ENCODE measurements around the gene CCKAR. TPM values are rescaled to one million over a fixed set of nuclear protein-coding genes. Genes with fewer than 3 reads are reported as not detected.
"Not testable (repeated sequence)": the region's sequence is repeated elsewhere in the genome, so short reads cannot be mapped to it uniquely, and the experiment has no call there.

CCKAR gene
- total and polyA plus RNA-seq, 2 donors (not counting 3 experiments of a cell fraction or from before 2014, with no cell fraction given) = not detected

GRCh38 chr4:26503427-26503826 lies 13.1 kb upstream of the CCKAR start:
- POLR2A ChIA-PET = no interaction called here
- DNase-seq (ENCODE audit: low read depth, low spot score) = no peak
- no peak for TF ChIP-seq JUN (IDR thresholded peaks at IDR 0.05; ENCODE audit: borderline replicate concordance, insufficient read depth, insufficient read length, low read depth)
- no peak for TF ChIP-seq GATA2 (IDR thresholded peaks at IDR 0.05; ENCODE audit: insufficient read depth, insufficient read length, low read depth, low read length)
- no peak for TF ChIP-seq POLR2AphosphoS5 (IDR thresholded peaks at IDR 0.05; ENCODE audit: insufficient read depth, low read depth, low read length)
- no peak for TF ChIP-seq MYC (IDR thresholded peaks at IDR 0.05; ENCODE audit: low read depth, low read length)
- no peak for TF ChIP-seq EZH2 (IDR thresholded peaks at IDR 0.05; ENCODE audit: borderline replicate concordance, low read depth, low read length, severe bottlenecking)
- no peak for TF ChIP-seq CTCF (IDR thresholded peaks at IDR 0.05; ENCODE audit: extremely low read depth in 1 of 2, insufficient read depth in 1 of 2, low read depth in 1 of 2, low read length in 2 of 2)
- no peak for TF ChIP-seq MAX (IDR thresholded peaks at IDR 0.05; ENCODE audit: insufficient read depth, insufficient read length)
- no peak for TF ChIP-seq FOS (IDR thresholded peaks at IDR 0.05; ENCODE audit: borderline replicate concordance, insufficient read depth, low read length)
- no peak for TF ChIP-seq POLR2A (IDR thresholded peaks at IDR 0.05; ENCODE audit: low read depth, low read length)
- Histone ChIP-seq H3K9me3 (replicated peaks; ENCODE audit: control insufficient read depth, insufficient read depth, low read length) (no peaks in the 10 kb centered on the region), H3K9me1 (replicated peaks; ENCODE audit: control insufficient read depth, extremely low read depth, insufficient read depth, low read length) (no peaks in the 10 kb centered on the region), H3K36me3 (ENCODE audit: control insufficient read depth in 2 of 2, extremely low read depth in 1 of 2, insufficient read depth in 2 of 2, low read length in 2 of 2) (no peaks in the 10 kb centered on the region), H3K27me3 (ENCODE audit: control insufficient read depth in 2 of 2, insufficient read depth in 2 of 2, low read length in 2 of 2) (no peaks in the 10 kb centered on the region), H3K4me1 (ENCODE audit: control insufficient read depth, extremely low read depth, insufficient read depth, low read length) (no peaks in the 10 kb centered on the region), H3K27ac (ENCODE audit: insufficient read depth, low read depth, low read length) (no peak overlapping the region), H3K9ac (replicated peaks; ENCODE audit: extremely low read depth, insufficient read depth, low read length) (no peak overlapping the region), H4K20me1 (replicated peaks; ENCODE audit: control insufficient read depth, extremely low read depth, insufficient read depth, low read length) (no peaks in the 10 kb centered on the region), H2AFZ (ENCODE audit: low read depth, low read length) (no peak overlapping the region), H3K4me2 (ENCODE audit: insufficient read depth, low read length) (no peak overlapping the region), H3K79me2 (ENCODE audit: control insufficient read depth, insufficient read depth, low read length) (no peaks in the 10 kb centered on the region), H3K4me3 (replicated peaks in 1 of 3; ENCODE audit: insufficient read depth in 1 of 3, low read depth in 1 of 3, low read length in 3 of 3) (no peak overlapping the region)
- no TSS peak for BruUV-seq (replicated peaks)
- CTCF ChIA-PET = interaction anchor here (0.8 kb wide), 1 partner anchor 26 kb away, joined by 3 read pairs; no protein-coding TSS in a partner anchor
- intact Hi-C loops (cut with micrococcal nuclease) = no loop called here
- no peak for FAIRE-seq
- dilution Hi-C loops (cut with MboI; ENCODE audit: extremely low pct_ligation_motif_present, low sequenced_read_pairs) = no loop called here

- H3K79me2 ChIP-seq (ENCODE audit: control insufficient read depth, insufficient read depth, low read length); H2AFZ ChIP-seq (ENCODE audit: low read depth, low read length); H4K20me1 ChIP-seq (replicated peaks; ENCODE audit: control insufficient read depth, extremely low read depth, insufficient read depth, low read length); POLR2A ChIA-PET; DNase-seq (ENCODE audit: low read depth, low spot score); intact Hi-C loops (cut with micrococcal nuclease); CTCF ChIA-PET; H3K9me3 ChIP-seq (replicated peaks; ENCODE audit: control insufficient read depth, insufficient read depth, low read length); H3K4me3 ChIP-seq (replicated peaks in 1 of 3; ENCODE audit: insufficient read depth in 1 of 3, low read depth in 1 of 3, low read length in 3 of 3); H3K9me1 ChIP-seq (replicated peaks; ENCODE audit: control insufficient read depth, extremely low read depth, insufficient read depth, low read length); H3K4me1 ChIP-seq (ENCODE audit: control insufficient read depth, extremely low read depth, insufficient read depth, low read length); dilution Hi-C loops (cut with MboI; ENCODE audit: extremely low pct_ligation_motif_present, low sequenced_read_pairs); H3K36me3 ChIP-seq (ENCODE audit: control insufficient read depth in 2 of 2, extremely low read depth in 1 of 2, insufficient read depth in 2 of 2, low read length in 2 of 2); FAIRE-seq; BruUV-seq (replicated peaks); H3K4me2 ChIP-seq (ENCODE audit: insufficient read depth, low read length); H3K27me3 ChIP-seq (ENCODE audit: control insufficient read depth in 2 of 2, insufficient read depth in 2 of 2, low read length in 2 of 2); H3K27ac ChIP-seq (ENCODE audit: insufficient read depth, low read depth, low read length); H3K9ac ChIP-seq (replicated peaks; ENCODE audit: extremely low read depth, insufficient read depth, low read length): not testable (repeated sequence)
These were observed 10.3 kb upstream of the CCKAR start for GRCh38 chr4:26500565-26500999.
